ENCODE data around the gene SFRP4. TPM values are rescaled to one million over a fixed set of nuclear protein-coding genes. Genes with fewer than 3 reads are reported as not detected.

The SFRP4 gene
- total and polyA plus RNA-seq, 2 of the 8 experiments (the other 6 are each of a cell fraction or from before 2014, with no cell fraction given), result 0.03 TPM; not detected in 1

DNA sequence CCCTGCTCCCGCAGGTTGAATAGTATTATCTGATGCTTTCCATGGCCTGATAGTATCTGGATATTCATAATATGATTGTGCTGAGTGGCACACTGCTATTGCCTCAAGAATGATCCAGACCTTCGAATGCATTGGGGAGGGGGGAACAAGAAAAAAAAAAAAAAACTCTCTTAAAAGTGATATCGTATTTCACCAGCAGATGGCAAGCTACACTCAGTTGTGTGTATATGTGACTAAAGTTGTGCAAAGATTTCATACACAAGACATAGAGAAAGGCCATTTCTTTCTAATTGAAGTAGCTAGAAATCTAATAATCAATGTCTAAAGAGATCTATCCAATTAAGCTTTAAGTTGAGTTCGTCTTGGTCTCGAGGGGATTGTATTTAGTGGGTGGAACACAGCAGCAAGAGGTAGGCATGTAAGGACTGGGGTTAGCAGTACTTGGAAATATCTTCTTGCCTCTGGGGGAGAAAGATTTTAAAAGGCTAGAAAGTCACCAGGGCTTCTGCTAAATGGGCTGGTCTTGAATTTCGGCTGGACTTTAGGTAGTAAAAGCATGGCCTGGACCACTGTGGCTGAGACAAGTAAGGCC lies 15.3 kb downstream of the SFRP4 start:
- H2BK12ac ChIP-seq (ENCODE audit: low read depth, low read length), result 0 out of 2 replicates have a peak overlapping the region, but pooled peaks have one; percentile 3
- no peak overlapping the region for H3K18ac ChIP-seq (ENCODE audit: extremely low read depth, low read length)
- no peak overlapping the region for H2BK120ac ChIP-seq (replicated peaks; ENCODE audit: low read depth, low read length)
- no peak overlapping the region for H3K4me2 ChIP-seq (ENCODE audit: insufficient read depth in 1 of 2, low read depth in 2 of 2, low read length in 2 of 2)
- no peaks in the 10 kb centered on the region for H3K9me3 ChIP-seq (ENCODE audit: insufficient read depth in 2 of 2, low read depth in 1 of 2, low read length in 1 of 2)
- no peak overlapping the region for H2BK5ac ChIP-seq (ENCODE audit: low read depth, low read length)
- H2AFZ ChIP-seq (ENCODE audit: low read length), result no peak overlapping the region
- no peaks in the 10 kb centered on the region for H4K20me1 ChIP-seq (replicated peaks in 1 of 2; ENCODE audit: control insufficient read depth in 1 of 2, insufficient read depth in 2 of 2, low read length in 2 of 2)
- H3K27me3 ChIP-seq (replicated peaks in 1 of 4; ENCODE audit: control insufficient read depth in 3 of 4, extremely low read depth in 1 of 4, insufficient read depth in 3 of 4, low read length in 3 of 4), result no peaks in the 10 kb centered on the region
- H3K79me2 ChIP-seq (ENCODE audit: control insufficient read depth in 1 of 2, insufficient read depth in 2 of 2, low read length in 2 of 2), result no peaks in the 10 kb centered on the region
- DNase-seq (ENCODE audit: low read depth in 1 of 2, low spot score in 2 of 2) (no peak), FAIRE-seq (peak; percentile 81)
- no peaks in the 10 kb centered on the region for H3K23me2 ChIP-seq (ENCODE audit: low read depth, low read length)
- no peak overlapping the region for H4K8ac ChIP-seq (ENCODE audit: extremely low read depth, insufficient read depth, low read length)
- H4K91ac ChIP-seq (replicated peaks; ENCODE audit: insufficient read length, low read length), result no peak overlapping the region
- H3K23ac ChIP-seq (ENCODE audit: insufficient read length), result no peak overlapping the region
- H3K4me1 ChIP-seq (replicated peaks in 1 of 4; ENCODE audit: control insufficient read depth in 3 of 4, insufficient read depth in 4 of 4, low read length in 3 of 4), result no peaks in the 10 kb centered on the region
- no peak overlapping the region for H3K9ac ChIP-seq (replicated peaks in 1 of 4; ENCODE audit: extremely low read depth in 1 of 4, low read depth in 3 of 4, low read length in 3 of 4)
- H2BK20ac ChIP-seq (ENCODE audit: low read length), result no peak overlapping the region
- H3K79me1 ChIP-seq (ENCODE audit: low read depth, low read length), result no peaks in the 10 kb centered on the region
- no peak overlapping the region for H2BK15ac ChIP-seq (ENCODE audit: low read length)
- H4K5ac ChIP-seq (ENCODE audit: insufficient read length, low read depth, low read length), result no peak overlapping the region
- H3K27ac ChIP-seq (ENCODE audit: low read depth, low read length), result no peak overlapping the region
- H3K4me3 ChIP-seq (ENCODE audit: extremely low read depth in 1 of 4, insufficient read depth in 2 of 4, low read depth in 3 of 4, low read length in 4 of 4), result no peak overlapping the region
- H3K14ac ChIP-seq (ENCODE audit: insufficient read length), result no peak overlapping the region
- ChIA-PET POLR2A (ENCODE audit: partially characterized antibody) (no interaction called here), CTCF (ENCODE audit: partially characterized antibody) (interaction anchor here (0.6 to 4.4 kb wide), 48 partner anchors 8 to 719 kb away, joined by 3 to 34 read pairs (median 4); partner anchors contain the start of genes EPDR1 and SFRP4)
- H3K4ac ChIP-seq (replicated peaks; ENCODE audit: insufficient read length, low read depth, low read length), result no peak overlapping the region
- 32% methylated on average over 6 of the region's 6 CpGs; no CpG with 5 or more reads in 1 of the 2 experiments for WGBS, 2 experiments (ENCODE audit: extremely low coverage in 1 of 2, insufficient coverage in 1 of 2, insufficient read length in 1 of 2, insufficient replicate concordance in 2 of 2, low coverage in 1 of 2, low lambda C conversion rate in 2 of 2, missing lambda C conversion rate in 1 of 2)
- H3K56ac ChIP-seq (replicated peaks; ENCODE audit: insufficient read length, low read depth, low read length), result no peak overlapping the region
- H2AK5ac ChIP-seq (ENCODE audit: low read depth, low read length), result no peak overlapping the region
- H3K36me3 ChIP-seq (ENCODE audit: control insufficient read depth in 2 of 4, insufficient read depth in 4 of 4, low read length in 3 of 4), result no peaks in the 10 kb centered on the region
- TF ChIP-seq KDM4A (IDR thresholded peaks at IDR 0.05; ENCODE audit: low read depth, low read length, severe bottlenecking), result no peak
- TF ChIP-seq, protein P1, sequence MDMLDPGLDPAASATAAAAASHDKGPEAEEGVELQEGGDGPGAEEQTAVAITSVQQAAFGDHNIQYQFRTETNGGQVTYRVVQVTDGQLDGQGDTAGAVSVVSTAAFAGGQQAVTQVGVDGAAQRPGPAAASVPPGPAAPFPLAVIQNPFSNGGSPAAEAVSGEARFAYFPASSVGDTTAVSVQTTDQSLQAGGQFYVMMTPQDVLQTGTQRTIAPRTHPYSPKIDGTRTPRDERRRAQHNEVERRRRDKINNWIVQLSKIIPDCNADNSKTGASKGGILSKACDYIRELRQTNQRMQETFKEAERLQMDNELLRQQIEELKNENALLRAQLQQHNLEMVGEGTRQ (IDR thresholded peaks at IDR 0.05; ENCODE audit: low read length), result no peak
- 0 out of 2 replicates have a peak, but pooled peaks have one; percentile 13 for TF ChIP-seq CEBPB (IDR thresholded peaks at IDR 0.05; ENCODE audit: low read depth, low read length)
- TF ChIP-seq POLR2AphosphoS5 (IDR thresholded peaks at IDR 0.05; ENCODE audit: low read depth, low read length), result no peak
- no peak for TF ChIP-seq TCF12 (IDR thresholded peaks at IDR 0.05; ENCODE audit: low read depth, low read length)
- TF ChIP-seq SUZ12 (IDR thresholded peaks at IDR 0.05; ENCODE audit: low read length), result no peak
- TF ChIP-seq JUN (IDR thresholded peaks at IDR 0.05; ENCODE audit: low read depth, low read length), result no peak
- peak; percentile 74 to 76 for TF ChIP-seq RAD21 (IDR thresholded peaks at IDR 0.05 in 1 of 2, conservative IDR thresholded peaks at IDR 0.05 in 1 of 2; ENCODE audit: low read depth in 2 of 2, low read length in 2 of 2)
- peak in 2 of 3 experiments; percentile 44 to 55; a peak in 2 of 4 replicates for TF ChIP-seq CTCF (IDR thresholded peaks at IDR 0.05; ENCODE audit: control extremely low read depth in 1 of 3, insufficient read depth in 1 of 3, low read depth in 1 of 3, low read length in 3 of 3)

Measured in H1 (cell line).